HepG2 (cell line): Measurements from ENCODE around the gene SPTBN5. TPM values are rescaled to one million over a fixed set of nuclear protein-coding genes. Genes with fewer than 3 reads are reported as not detected.

Experiments
- AKNA ChIP-seq: sonication (generic); formaldehyde crosslinking; IDR thresholded peaks from 2 replicates; pipeline ENCODE4 v1.4.0; 2020; ENCODE audit warnings: missing genetic modification reagents, borderline replicate concordance
- ARHGAP35 ChIP-seq: sonication (generic); formaldehyde crosslinking; IDR thresholded peaks from 2 replicates; pipeline ENCODE4 v1.9.0; 2022; ENCODE audit warnings: mild to moderate bottlenecking, inconsistent platforms, moderate library complexity, missing genetic modification reagents, borderline replicate concordance
- ATF1 ChIP-seq: IDR thresholded peaks from 2 replicates; pipeline ENCODE4 v1.6.1; 2016; ENCODE audit warnings: mild to moderate bottlenecking, control low read depth
- CAMTA2 ChIP-seq: sonication (generic); formaldehyde crosslinking; IDR thresholded peaks from 2 replicates; pipeline ENCODE4 v1.4.0; 2020; ENCODE audit warnings: mild to moderate bottlenecking, missing genetic modification reagents, borderline replicate concordance
- CHD2 ChIP-seq: IDR thresholded peaks from 2 replicates; pipeline ENCODE4 v1.6.1; 2011; ENCODE audit warnings: low read depth, low read length, improper control_type of control experiment
- ERF ChIP-seq: IDR thresholded peaks from 2 replicates; pipeline ENCODE4 v1.6.1; 2018; ENCODE audit warnings: missing biosample characterization, missing genetic modification reagents
- HDAC6 ChIP-seq: fragments of 200-600 bp; sonication (generic); IDR thresholded peaks from 2 replicates; pipeline ENCODE4 v1.7.0; 2017; ENCODE audit warnings: mild to moderate bottlenecking, antibody characterized with exemption, low read length, low read depth
- HNRNPUL1 ChIP-seq: fragments of 200-400 bp; formaldehyde crosslinking; IDR thresholded peaks from 2 replicates; pipeline ENCODE4 v1.6.1; 2017; ENCODE audit warnings: low read depth, mild to moderate bottlenecking, low read length, moderate library complexity
- MEIS2 ChIP-seq: sonication (generic); formaldehyde crosslinking; IDR thresholded peaks from 2 replicates; pipeline ENCODE4 v1.9.0; 2021; ENCODE audit warnings: mild to moderate bottlenecking, missing genetic modification reagents
- PHF5A ChIP-seq: IDR thresholded peaks from one replicate; pipeline ENCODE4 v1.6.1; 2018; ENCODE audit warnings: low read depth, missing genetic modification reagents; ENCODE audit not compliant: unreplicated experiment
- PREB ChIP-seq: sonication (generic); formaldehyde crosslinking; IDR thresholded peaks from 2 replicates; pipeline ENCODE4 v1.4.0; 2020; ENCODE audit warnings: missing genetic modification reagents
- RFX1 ChIP-seq: fragments of 450-650 bp; IDR thresholded peaks from 2 replicates; pipeline ENCODE4 v1.6.1; 2017
- SOX5 ChIP-seq: IDR thresholded peaks from 2 replicates; pipeline ENCODE4 v1.6.1; 2016; ENCODE audit warnings: borderline replicate concordance
- SP5 ChIP-seq: IDR thresholded peaks from 2 replicates; pipeline ENCODE4 v1.6.1; 2016; ENCODE audit warnings: low read depth, borderline replicate concordance
- TBX3 ChIP-seq: fragments of 450-650 bp; IDR thresholded peaks from 2 replicates; pipeline ENCODE4 v1.6.1; 2017; ENCODE audit warnings: antibody characterized with exemption, mild to moderate bottlenecking, inconsistent platforms, borderline replicate concordance
- ZIK1 ChIP-seq: sonication (generic); formaldehyde crosslinking; IDR thresholded peaks from 2 replicates; pipeline ENCODE4 v1.5.0; 2020; ENCODE audit warnings: mild to moderate bottlenecking, low read depth, missing genetic modification reagents, borderline replicate concordance
- ZNF317 ChIP-seq: sonication (generic); formaldehyde crosslinking; IDR thresholded peaks from 2 replicates; pipeline ENCODE4 v1.5.0; 2020; ENCODE audit warnings: mild to moderate bottlenecking, missing genetic modification reagents
- ZNF569 ChIP-seq: sonication (generic); formaldehyde crosslinking; IDR thresholded peaks from 2 replicates; pipeline ENCODE4 v1.5.0; 2020; ENCODE audit warnings: mild to moderate bottlenecking, missing genetic modification reagents, moderate library complexity, borderline replicate concordance
- ZNF605 ChIP-seq: sonication (generic); formaldehyde crosslinking; IDR thresholded peaks from 2 replicates; pipeline ENCODE4 v1.8.0; 2022; ENCODE audit warnings: mild to moderate bottlenecking, missing genetic modification reagents
- ZNF629 ChIP-seq: sonication (generic); formaldehyde crosslinking; conservative IDR thresholded peaks from 2 replicates; pipeline ENCODE4 v1.5.0; 2020; ENCODE audit warnings: missing genetic modification reagents
- ZNF644 ChIP-seq: IDR thresholded peaks from 2 replicates; pipeline ENCODE4 v1.6.1; 2016; ENCODE audit warnings: low read depth
- ZXDC ChIP-seq: sonication (generic); formaldehyde crosslinking; IDR thresholded peaks from 2 replicates; pipeline ENCODE4 v1.5.0; 2020; ENCODE audit warnings: mild to moderate bottlenecking, missing genetic modification reagents
- polyA plus RNA-seq, 8 experiments: library from polyadenylated mRNA; depleted of rRNA in 3 of 8; stranded (reverse) in 7 of 8; unstranded in 1 of 8; fragments of >200 nt; fragmentation: Illumina TruSeq in 4 of 8; extraction: Trizol in 4 of 8; gene quantifications; 2 replicates each; pipeline versions ENCODE4 v1.2.1 to v1.2.3, GENCODE V29; 2011 to 2016; ENCODE audit warnings: low read depth in 4 of 8, missing spikeins in 1 of 8, mixed read lengths in 1 of 8; ENCODE audit not compliant: insufficient read depth in 1 of 8
- total RNA-seq, 5 experiments: library from RNA; depleted of rRNA; stranded (reverse); fragments of >200 nt; fragmentation: Illumina TruSeq; extraction: Trizol; gene quantifications; 2 replicates each; pipeline ENCODE4 v1.2.3, GENCODE V29; 2016; ENCODE audit warnings: low read depth in 1 of 5
- TF ChIP-seq, protein P1 (sequence below): IDR thresholded peaks from 2 replicates; pipeline ENCODE4 v1.6.1; 2016; ENCODE audit warnings: mild to moderate bottlenecking

Gene SPTBN5
- total and polyA plus RNA-seq, 2 of the 13 experiments (the other 11 are each of a cell fraction or from before 2014, with no cell fraction given), result 0.01 to 0.07 TPM

- TF ChIP-seq PREB (CRISPR knock-in tag) (no peak), HNRNPUL1 (no peak), RFX1 (no peak), ZNF644 (no peak), SP5 (no peak), CAMTA2 (CRISPR knock-in tag) (no peak), ARHGAP35 (CRISPR knock-in tag) (no peak), SOX5 (CRISPR knock-in tag) (peak; percentile 73; the same call in 1 of the 2 replicates), MEIS2 (no peak), ZXDC (CRISPR knock-in tag) (no peak), CHD2 (no peak), ZNF569 (no peak), ATF1 (CRISPR knock-in tag) (no peak), ZNF605 (CRISPR knock-in tag) (no peak), PHF5A (CRISPR knock-in tag) (peak; percentile 37), AKNA (no peak), ZIK1 (no peak), ZNF629 (CRISPR knock-in tag) (peak; percentile 86), TBX3 (peak; percentile 71; the same call in 1 of the 2 replicates), ZNF317 (CRISPR knock-in tag) (0 out of 2 replicates have a peak, but pooled peaks have one; percentile 44), HDAC6 (no peak), ERF (CRISPR knock-in tag) (no peak)
- TF ChIP-seq, protein P1, sequence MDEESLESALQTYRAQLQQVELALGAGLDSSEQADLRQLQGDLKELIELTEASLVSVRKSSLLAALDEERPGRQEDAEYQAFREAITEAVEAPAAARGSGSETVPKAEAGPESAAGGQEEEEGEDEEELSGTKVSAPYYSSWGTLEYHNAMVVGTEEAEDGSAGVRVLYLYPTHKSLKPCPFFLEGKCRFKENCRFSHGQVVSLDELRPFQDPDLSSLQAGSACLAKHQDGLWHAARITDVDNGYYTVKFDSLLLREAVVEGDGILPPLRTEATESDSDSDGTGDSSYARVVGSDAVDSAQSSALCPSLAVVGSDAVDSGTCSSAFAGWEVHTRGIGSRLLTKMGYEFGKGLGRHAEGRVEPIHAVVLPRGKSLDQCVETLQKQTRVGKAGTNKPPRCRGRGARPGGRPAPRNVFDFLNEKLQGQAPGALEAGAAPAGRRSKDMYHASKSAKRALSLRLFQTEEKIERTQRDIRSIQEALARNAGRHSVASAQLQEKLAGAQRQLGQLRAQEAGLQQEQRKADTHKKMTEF, result peak; percentile 60; the same call in 1 of the 2 replicates
Observed at GRCh38 chr15:41928100-41928499, 34.2 kb upstream of the SPTBN5 start (continued).
